WERI-Rb-1 (cell line): ENCODE measurements around the gene SCP2D1.

Source experiments
- DNase-seq: peaks from one replicate; pipeline ENCODE4 v3.0.0-alpha.2; 2020
- H3K27ac ChIP-seq: fragments of 250-450 bp; sonication (Bioruptor Pico); 2 replicates; pipeline ENCODE4 v1.5.1; 2020; ENCODE audit warnings: mild to moderate bottlenecking, moderate library complexity
- H3K27me3 ChIP-seq: fragments of 250-450 bp; sonication (Bioruptor Pico); 2 replicates; pipeline ENCODE4 v1.5.1; 2021; ENCODE audit warnings: mild to moderate bottlenecking, low read depth, moderate library complexity; ENCODE audit not compliant: insufficient read depth, severe bottlenecking
- H3K36me3 ChIP-seq: fragments of 250-450 bp; sonication (Bioruptor Pico); 2 replicates; pipeline ENCODE4 v1.5.1; 2020; ENCODE audit warnings: mild to moderate bottlenecking, moderate library complexity
- H3K4me3 ChIP-seq: 2 replicates; pipeline ENCODE4 v1.5.1; 2011; ENCODE audit warnings: low read depth, mild to moderate bottlenecking, control low read depth, low read length
- H3K9me3 ChIP-seq: fragments of 250-450 bp; sonication (Bioruptor Pico); 2 replicates; pipeline ENCODE4 v1.5.1; 2021; ENCODE audit warnings: mild to moderate bottlenecking, moderate library complexity; ENCODE audit not compliant: severe bottlenecking
- CTCF ChIP-seq: IDR thresholded peaks from 2 replicates; pipeline ENCODE4 v1.5.1; 2011; ENCODE audit warnings: low read depth, mild to moderate bottlenecking, control low read depth, inconsistent platforms, low read length

SCP2D1 gene

DNA sequence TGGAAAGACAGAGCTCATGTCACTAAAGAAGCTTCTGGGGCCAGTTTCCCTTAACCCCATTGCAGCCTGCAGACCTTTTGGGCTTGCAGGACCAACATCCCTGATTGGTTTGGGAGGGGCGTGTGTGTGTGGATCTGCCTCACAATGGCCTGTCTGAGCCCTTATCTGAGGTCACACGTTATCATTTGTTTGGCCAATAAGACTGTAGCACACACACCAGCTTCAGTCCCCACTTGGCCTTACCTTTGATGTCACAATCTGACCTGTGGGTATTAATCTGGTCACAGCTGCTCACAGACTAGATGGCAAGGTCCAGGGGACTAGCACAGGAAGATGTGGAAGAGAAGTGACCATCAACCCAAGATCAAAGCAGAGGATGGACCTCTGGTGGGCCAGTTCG, at the start of gene SCP2D1:
Gene SCP2D1 (plus strand): TSS at position 301 of the 400 bp plus-strand sequence. CDS start 33 bp downstream, at position 334.
- H3K4me3 ChIP-seq, result no peak within 1 kb of the TSS
- H3K36me3 ChIP-seq, result no peaks in the 10 kb centered on the region
- TF ChIP-seq CTCF, result no peak
- no peak for DNase-seq
- no peak within 1 kb of the TSS for H3K27ac ChIP-seq
- peaks cover 4% of the 10 kb centered on the region for H3K27me3 ChIP-seq
- no peaks in the 10 kb centered on the region for H3K9me3 ChIP-seq

GRCh38 chr20:18767676-18768075, 45.9 kb upstream of the SCP2D1 start:
- no peak for TF ChIP-seq CTCF
- no peak overlapping the region for H3K4me3 ChIP-seq

DNA sequence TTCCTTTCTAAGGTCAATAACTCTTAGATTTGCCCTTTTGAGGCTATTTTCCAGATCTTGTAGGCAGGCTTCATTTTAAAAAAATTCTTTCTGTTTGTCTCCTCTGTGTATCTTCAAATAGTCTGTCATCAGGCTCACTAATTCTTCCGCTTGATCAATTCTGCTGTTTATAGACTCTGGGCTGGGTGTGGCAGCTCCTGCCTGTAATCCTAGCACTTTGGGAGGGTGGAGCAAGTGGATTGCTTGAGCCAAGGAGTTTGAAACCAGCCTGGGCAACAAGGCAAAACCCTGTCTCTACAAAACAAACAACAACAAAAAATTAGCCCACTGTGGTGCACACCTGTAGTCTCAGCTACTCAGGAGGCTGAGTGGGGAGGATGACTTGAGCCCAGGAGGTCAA, 40.0 kb upstream of the SCP2D1 start:
- Histone ChIP-seq H3K27me3 (no peaks in the 10 kb centered on the region), H3K36me3 (no peaks in the 10 kb centered on the region), H3K4me3 (no peak overlapping the region), H3K27ac (no peak overlapping the region), H3K9me3 (no peaks in the 10 kb centered on the region)
- DNase-seq, result no peak
- no peak for TF ChIP-seq CTCF

More at GRCh38 chr20:18767676-18768075, 45.9 kb upstream of the SCP2D1 start:
- DNase-seq, result no peak
- Histone ChIP-seq H3K36me3 (no peaks in the 10 kb centered on the region), H3K9me3 (no peaks in the 10 kb centered on the region), H3K27ac (no peak overlapping the region), H3K27me3 (no peaks in the 10 kb centered on the region)

DNA sequence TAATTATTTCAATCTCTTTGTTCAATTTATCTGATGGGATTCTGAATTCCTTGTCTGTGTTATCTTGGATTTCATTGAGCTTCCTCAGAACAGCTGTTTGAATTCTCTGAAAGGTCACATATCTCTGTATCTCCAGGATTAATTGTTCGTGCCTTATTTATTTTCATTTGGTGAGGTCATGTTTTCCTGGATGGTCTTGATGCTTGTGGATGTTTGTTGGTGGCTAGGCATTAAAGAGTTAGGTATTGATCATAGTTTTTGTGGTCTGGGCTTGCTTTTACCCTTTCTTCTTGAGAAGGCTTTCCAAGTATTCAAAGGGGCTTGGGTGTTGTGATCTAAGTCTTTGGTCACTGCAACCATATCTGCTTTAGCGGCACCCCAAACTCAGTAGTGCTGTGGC, 39.4 kb upstream of the SCP2D1 start:
- no peaks in the 10 kb centered on the region for H3K36me3 ChIP-seq
- no peak for DNase-seq
- no peak overlapping the region for H3K27ac ChIP-seq
- TF ChIP-seq CTCF, result no peak
- H3K27me3 ChIP-seq, result no peaks in the 10 kb centered on the region
- H3K4me3 ChIP-seq, result no peak overlapping the region
- no peaks in the 10 kb centered on the region for H3K9me3 ChIP-seq

DNA sequence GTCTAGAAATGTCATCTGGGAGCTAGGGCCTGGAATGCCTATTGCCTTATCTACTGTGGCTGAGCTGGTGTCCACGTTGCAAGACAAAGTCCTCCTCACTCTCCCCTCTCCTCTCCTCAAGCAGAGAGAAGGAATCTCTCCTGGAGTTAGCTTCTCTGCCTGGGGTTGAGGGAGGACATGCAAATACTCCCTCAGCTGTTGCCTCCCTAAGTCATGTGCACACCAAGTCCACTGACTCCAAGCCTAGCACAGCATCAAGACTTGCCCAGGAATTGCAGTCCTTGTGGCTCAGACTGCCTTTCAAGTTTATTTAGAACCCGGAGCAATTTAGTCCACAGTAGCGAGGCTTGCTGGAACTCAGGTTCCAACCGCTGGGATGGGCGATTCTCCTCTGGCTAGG, 38.0 kb upstream of the SCP2D1 start:
- no peaks in the 10 kb centered on the region for H3K9me3 ChIP-seq
- no peak for DNase-seq
- H3K27me3 ChIP-seq, result no peaks in the 10 kb centered on the region
- no peak overlapping the region for H3K27ac ChIP-seq
- no peak overlapping the region for H3K4me3 ChIP-seq
- H3K36me3 ChIP-seq, result no peaks in the 10 kb centered on the region
- TF ChIP-seq CTCF, result no peak

DNA sequence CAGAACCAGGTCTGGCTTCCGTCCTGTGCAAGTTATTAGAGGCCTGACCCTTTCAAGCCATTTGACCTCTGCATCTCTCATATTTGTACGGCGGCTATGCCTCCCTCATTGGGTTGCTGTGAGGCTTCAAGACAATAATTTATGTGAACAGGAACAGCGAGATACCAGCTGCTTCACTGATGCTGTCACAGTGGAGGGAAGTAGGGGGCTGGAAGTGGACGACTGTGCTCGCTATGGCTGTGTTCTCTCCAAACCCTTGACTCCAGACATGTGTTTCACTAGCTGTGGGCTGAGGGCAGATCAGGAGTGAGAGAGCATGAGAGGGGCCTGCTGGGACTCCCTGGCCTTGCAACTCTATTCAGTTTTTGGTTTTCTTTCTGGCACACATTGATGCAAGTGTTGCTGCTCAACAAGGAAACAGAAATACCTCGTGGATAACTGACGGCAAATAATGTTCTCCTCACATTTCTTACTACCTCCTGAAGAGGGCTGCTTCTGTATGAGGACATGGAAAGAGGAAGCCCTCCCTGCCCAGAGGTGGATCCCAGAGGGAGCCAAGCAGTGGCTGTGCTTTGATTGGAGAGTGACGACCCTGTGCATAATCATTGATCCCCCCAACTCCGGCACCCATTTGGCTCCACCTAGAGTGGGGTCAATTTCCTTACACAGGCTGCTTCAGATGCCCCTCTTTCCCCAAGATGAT, 34.7 kb upstream of the SCP2D1 start:
- Histone ChIP-seq H3K27ac (no peak overlapping the region), H3K27me3 (no peaks in the 10 kb centered on the region), H3K36me3 (no peaks in the 10 kb centered on the region), H3K4me3 (no peak overlapping the region), H3K9me3 (no peaks in the 10 kb centered on the region)
- DNase-seq, result no peak
- TF ChIP-seq CTCF, result no peak
